Breast epithelium (tissue), 3 donors: ENCODE results near the gene MTSS2.

ENCODE experiments used
- POLR2A ChIP-seq: fragments of 450-650 bp; IDR thresholded peaks from one replicate; pipeline ENCODE4 v1.6.1; 2016; ENCODE audit warnings: antibody characterized with exemption, mild to moderate bottlenecking, moderate library complexity
- TF ChIP-seq, protein P1 (sequence below), 3 donors: fragments of 450-650 bp; IDR thresholded peaks; one replicate each; pipeline ENCODE4 v1.5.1; 2016 to 2017; ENCODE audit warnings: antibody characterized with exemption in 3 of 3, mild to moderate bottlenecking in 3 of 3, moderate library complexity in 3 of 3

DNA sequence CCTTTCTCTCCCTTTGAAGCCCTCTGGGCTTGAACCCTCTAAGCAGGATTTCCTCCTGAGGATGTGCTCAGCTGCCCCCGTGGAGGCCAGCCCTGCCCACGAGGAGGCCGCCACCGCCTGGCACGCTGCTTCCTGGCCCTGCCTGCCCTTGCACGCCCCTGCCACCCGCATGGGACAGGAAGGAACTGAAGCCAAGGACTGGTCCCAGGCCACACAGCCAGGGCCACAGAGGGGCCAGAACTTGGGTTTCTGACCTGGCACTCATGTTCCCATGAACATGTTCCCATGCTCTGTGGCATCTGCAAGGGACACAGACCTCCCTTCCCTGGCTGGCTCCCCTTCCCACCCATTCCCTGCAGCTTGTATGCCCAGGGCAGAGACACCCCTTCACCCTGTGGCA lies 24.1 kb upstream of the MTSS2 start:
- TF ChIP-seq, protein P1, sequence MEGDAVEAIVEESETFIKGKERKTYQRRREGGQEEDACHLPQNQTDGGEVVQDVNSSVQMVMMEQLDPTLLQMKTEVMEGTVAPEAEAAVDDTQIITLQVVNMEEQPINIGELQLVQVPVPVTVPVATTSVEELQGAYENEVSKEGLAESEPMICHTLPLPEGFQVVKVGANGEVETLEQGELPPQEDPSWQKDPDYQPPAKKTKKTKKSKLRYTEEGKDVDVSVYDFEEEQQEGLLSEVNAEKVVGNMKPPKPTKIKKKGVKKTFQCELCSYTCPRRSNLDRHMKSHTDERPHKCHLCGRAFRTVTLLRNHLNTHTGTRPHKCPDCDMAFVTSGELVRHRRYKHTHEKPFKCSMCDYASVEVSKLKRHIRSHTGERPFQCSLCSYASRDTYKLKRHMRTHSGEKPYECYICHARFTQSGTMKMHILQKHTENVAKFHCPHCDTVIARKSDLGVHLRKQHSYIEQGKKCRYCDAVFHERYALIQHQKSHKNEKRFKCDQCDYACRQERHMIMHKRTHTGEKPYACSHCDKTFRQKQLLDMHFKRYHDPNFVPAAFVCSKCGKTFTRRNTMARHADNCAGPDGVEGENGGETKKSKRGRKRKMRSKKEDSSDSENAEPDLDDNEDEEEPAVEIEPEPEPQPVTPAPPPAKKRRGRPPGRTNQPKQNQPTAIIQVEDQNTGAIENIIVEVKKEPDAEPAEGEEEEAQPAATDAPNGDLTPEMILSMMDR (IDR thresholded peaks at IDR 0.05), result no peak
- no peak for TF ChIP-seq POLR2A
